ENCODE data around the gene F13B.

GRCh38 chr1:197017558-197018146 lies 49.4 kb downstream of the F13B start:
- TF ChIP-seq CTCF (IDR thresholded peaks at IDR 0.05) (no peak), POLR2A (IDR thresholded peaks at IDR 0.05) (no peak), POLR2AphosphoS5 (IDR thresholded peaks at IDR 0.05) (no peak), EP300 (IDR thresholded peaks at IDR 0.05) (no peak)

Measured in upper lobe of left lung (tissue), 4 donors.